Glomerular visceral epithelial cell (primary cell): ENCODE data around the gene GINS3.

Experiments
- DNase-seq: peaks from one replicate; pipeline ENCODE4 v3.0.0-alpha.2; 2016; ENCODE audit errors: extremely low spot score

The GINS3 gene

DNA sequence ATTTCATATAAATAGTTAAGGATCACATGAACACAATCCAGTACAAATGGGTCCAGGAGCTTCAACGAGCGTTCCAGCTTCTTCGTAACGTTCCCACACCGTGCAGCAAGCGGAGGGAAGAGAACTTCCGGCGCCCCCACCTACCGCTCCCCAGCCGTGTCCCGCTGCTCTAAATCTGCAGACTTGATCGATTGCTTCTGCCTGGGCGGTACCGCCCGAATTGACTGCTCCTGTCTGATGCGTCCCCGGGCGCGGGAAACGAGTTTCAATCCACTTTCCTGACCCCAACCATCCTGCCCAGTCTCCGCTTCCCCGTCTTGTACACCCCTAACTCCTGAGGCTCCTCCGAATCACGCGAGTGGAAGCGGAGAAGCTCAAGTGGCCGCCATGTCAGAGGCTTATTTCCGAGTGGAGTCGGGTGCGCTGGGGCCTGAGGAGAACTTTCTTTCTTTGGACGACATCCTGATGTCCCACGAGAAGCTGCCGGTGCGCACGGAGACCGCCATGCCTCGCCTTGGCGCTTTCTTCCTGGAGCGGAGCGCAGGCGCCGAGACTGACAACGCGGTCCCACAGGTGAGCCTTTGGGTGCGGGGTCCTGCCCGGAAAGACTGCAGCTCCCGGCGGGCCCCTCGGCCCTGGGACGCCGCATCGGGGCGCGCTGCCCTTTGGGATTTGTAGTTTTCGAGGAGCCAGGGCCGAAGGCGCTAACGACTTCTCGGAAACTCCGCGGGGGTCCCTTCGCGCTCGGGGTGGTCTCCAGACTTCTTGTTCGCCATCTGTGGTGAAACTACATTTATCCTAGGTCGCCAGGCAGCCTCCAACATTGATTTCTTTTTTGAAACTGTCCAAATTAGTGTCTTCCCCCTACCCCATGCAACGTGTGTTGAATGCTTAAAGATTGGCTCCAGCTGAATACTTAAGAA is at the start of gene GINS3:
Gene GINS3 (plus strand): TSS at position 257 of the 923 bp plus-strand sequence. CDS start 131 bp downstream, at position 388.
- peak; percentile 76 for DNase-seq

DNA sequence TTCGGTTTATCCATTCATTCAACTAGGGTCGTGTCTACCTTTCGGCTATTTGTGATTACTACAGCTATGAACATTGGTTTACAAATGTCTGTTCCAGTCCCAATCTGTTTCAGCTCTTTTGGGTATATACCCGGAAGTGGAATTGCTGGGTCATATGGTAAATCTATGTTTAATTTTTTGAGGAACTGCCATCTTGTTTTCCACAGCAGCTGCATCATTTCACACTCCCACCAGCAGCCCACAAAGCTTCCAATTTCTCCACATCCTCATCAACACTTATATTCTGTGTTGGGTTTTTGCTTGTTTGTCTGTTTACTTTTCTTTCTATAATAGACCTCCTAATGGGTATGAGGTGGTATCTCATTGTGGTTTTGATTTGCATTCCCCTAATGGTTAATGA is 48.7 kb upstream of the GINS3 start:
- no peak for DNase-seq

GRCh38 chr16:58345574-58346354 is 46.5 kb upstream of the GINS3 start:
- no peak for DNase-seq

DNA sequence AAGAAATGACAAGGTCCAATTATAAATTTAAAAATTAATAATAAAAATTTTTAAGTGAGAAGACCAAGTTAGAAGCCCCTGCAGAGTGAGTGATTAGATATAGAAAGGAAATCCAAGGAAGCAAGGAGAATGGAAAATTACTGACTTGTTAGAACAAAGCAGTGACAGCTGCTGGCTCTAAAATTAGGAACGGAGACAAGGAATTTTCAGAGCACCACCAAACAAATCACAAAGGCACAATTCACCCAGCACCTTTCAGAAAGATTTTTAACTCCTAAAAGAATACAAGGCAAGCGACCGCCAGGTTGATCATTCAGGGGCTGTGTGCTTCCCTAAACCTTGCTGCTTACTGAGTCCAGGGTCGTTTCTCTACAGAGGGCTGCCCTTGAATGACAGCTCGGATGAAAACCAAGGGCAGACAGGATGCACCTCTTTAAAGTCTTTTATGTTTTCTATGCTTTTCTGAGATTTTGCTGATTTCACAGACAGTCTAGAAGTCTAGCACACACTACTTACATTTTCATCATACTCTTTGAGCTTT is 45.4 kb upstream of the GINS3 start:
- no peak for DNase-seq

DNA sequence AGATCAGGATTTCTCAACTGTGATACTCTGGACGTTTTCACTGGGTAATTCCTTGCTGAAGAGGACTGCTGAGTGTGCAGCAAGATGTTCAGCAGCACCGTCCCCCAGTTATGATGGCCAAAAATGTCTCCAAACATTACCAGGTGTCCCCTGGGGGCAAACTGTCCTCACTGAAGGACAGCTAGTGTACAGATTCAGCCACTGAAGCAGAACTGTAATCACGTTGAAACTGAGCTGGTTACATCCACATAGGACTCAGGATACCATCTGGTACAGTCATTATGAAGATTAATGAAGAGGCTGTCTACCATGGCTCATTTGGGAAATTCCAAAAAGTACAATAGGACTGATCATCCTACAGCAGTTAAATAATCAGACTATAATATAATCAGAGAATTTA is 43.3 kb upstream of the GINS3 start:
- DNase-seq: no peak

- DNase-seq: no peak
Measured at GRCh38 chr16:58352690-58353089, 39.6 kb upstream of the GINS3 start.

DNA sequence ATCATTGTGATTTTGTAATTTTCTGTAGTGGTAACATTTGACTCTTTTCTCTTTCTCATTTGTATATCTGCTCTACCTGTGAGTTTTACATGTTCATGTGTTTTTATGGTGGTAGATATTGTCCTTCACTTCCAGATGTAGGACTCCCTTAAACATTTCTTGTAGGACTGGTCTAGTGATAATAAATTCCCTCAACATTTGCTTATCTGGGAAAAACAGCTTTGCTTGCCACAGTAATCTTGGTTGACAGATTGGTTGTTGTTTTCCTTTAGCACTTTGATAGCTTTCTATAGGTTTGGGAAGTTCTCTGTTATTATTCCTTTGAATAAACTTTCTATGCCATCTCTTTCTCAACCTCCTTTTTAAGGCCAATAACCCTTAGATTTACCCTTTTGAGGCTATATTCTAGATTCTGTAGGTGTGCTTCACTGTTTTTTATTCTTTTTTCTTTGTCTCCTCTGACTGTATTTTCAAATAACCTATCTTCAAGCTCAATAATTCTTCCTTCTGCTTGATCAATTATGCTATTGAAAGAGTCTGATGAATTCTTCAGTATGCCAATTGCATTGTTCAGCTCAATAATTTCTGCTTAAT is 32.1 kb upstream of the GINS3 start:
- DNase-seq: no peak

- DNase-seq: no peak
Measured at GRCh38 chr16:58361726-58362125, 30.5 kb upstream of the GINS3 start.

- DNase-seq: no peak
Measured at GRCh38 chr16:58363746-58364393, 28.4 kb upstream of the GINS3 start.

GRCh38 chr16:58365623-58366022 is 26.6 kb upstream of the GINS3 start:
- no peak for DNase-seq

DNA sequence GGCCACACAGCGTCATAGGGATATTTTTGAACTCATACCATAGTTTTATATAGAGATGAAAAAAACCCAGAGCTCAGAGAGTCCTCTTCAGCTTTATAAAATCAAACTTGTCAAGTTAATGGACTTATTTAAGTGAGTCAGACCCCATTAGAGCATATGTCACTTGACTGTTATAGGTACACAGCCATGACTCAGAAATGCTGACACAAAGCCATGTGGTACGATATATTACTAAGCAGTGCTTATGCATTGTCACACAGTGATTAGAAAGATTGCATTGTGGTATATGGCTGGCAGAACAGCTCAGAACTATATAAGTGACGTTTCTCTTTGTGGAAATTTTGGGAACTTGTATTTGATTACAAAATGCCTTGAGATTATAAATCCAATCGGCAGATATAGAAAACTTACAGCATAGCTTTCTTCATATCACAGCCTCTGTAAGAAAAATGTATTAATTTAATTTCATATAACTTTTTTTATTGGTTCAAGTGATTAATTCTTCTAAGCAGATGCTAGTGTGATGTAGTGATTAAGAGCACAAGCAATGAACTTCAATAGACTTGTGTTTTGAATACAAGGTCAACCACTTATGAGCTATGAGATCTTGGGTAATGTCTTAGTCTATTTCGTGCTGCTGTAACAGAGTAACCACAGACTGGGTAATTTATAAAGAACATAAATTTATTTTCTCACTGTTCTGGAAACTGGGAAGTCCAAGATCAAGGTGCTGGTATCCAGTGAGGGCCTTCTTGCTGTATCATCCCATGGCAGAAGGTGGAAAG is 25.8 kb upstream of the GINS3 start:
- peak; percentile 27 for DNase-seq

GRCh38 chr16:58367252-58367651 is 25.0 kb upstream of the GINS3 start:
- DNase-seq: no peak

DNA sequence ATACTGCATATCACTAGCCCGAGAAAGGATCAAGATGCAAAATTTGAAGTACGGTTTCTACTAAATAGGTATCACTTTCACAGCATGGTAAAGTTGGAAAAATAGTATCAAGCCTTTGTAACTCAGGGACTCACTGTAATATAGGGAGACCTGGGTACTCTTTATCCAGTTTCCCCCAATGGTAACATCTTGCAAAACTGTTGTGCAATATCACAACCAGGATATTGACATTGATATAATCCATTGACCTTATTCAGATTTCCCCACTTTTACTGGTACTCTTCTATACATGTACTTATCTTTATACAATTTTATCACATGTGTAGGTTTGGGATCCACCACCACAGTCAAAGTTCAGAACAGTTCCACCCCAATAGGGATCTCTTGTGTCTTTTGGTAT is 20.4 kb upstream of the GINS3 start:
- DNase-seq: no peak

GRCh38 chr16:58375386-58375785 is 16.9 kb upstream of the GINS3 start:
- DNase-seq: no peak

- no peak for DNase-seq
Measured at GRCh38 chr16:58377932-58378331, 14.3 kb upstream of the GINS3 start.

DNA sequence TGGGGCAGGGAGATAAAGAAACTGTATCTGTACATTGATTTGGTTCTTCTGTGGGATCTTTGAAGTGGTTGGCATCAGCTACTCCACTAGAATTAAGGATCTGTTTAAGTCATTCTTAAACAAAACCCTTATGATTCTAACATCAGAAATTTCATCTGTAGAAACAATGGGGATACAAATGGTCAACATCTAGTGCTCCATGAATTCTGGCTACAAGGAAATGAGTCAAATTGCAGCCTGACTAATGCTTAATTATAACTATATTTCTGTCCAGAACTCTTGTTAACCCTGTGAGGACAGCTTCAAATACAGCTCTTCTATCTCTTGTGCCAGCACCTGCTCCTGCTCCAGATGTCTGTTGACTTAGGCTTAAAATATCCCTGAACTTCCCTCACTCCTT is 13.9 kb upstream of the GINS3 start:
- no peak for DNase-seq

DNA sequence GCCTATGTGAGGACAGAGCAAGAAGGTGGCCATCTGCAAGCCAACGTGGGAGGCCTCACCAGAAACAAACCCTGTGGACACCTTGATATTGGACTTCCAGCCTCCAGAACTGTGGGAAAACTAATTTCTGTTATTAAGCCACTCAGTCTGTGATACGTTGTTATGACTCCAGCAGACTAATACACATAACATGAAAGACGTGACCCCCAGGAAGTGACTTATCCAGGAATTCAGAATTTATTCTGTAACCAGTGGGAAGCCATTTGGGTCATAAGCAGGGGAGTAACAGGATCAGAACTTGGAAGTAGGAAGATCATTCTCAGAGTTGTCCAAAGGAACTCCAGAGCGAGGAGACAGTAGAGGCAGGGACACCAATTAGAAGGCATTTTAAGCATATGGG is 12.5 kb upstream of the GINS3 start:
- DNase-seq: no peak

GRCh38 chr16:58381661-58382060 is 10.6 kb upstream of the GINS3 start:
- DNase-seq: no peak

- no peak for DNase-seq
Measured at GRCh38 chr16:58384437-58385055, 7.7 kb upstream of the GINS3 start.

DNA sequence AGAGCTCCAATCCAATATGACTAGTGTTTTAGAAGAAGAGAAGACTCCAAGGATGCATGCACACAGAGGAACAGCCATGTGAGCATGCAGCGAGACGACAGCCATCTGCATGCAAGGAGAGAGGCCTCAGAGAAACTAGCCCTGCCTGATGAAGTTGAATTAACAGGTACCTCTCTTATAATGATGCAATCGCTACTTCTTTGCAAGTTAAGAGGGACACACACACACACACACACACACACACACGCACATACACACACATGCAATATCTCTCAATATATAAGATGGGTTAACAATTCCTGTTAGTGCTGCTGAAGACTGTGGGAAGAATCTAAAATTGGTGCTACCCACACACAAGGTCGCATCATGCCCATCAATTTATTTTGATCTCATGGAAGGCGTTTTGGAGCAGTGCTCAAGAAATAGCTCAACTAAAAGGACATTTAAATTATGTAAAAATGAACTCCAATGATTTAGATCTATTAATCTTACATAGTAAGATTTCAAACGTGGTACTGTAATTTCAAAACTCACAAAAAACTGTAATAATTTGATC is 7.0 kb upstream of the GINS3 start:
- no peak for DNase-seq
